Endothelial cell of umbilical vein (primary cell): ENCODE data around the gene ARHGEF6. TPM values are rescaled to one million over a fixed set of nuclear protein-coding genes. Genes with fewer than 3 reads are reported as not detected.

Experiments used
- BruUV-seq: library from RNA; stranded (reverse); fragments of 400-500 nt; replicated peaks from 2 replicates; lab custom pipeline; 2021; lab: Mats Ljungman, UMichigan
- CTCF ChIA-PET: fragments of 300-600, 350-600 bp; sonication (Branson Sonifier 250); formaldehyde crosslinking; loops from one replicate; lab custom pipeline; 2021; ENCODE audit warnings: antibody characterized with exemption, inconsistent platforms; lab: Charles Lee
- POLR2A ChIA-PET: fragments of 300-600, 350-600 bp; sonication (Branson Sonifier 250); formaldehyde crosslinking; loops from one replicate; lab custom pipeline; 2021; ENCODE audit warnings: antibody characterized with exemption, inconsistent platforms; lab: Charles Lee
- DNase-seq: peaks from one replicate; pipeline ENCODE4 v3.0.0-alpha.2; 2011; ENCODE audit warnings: low read depth, low spot score
- FAIRE-seq: peaks from 2 replicates; lab custom pipeline; 2011; peaks lifted over from hg19 to GRCh38; lab: Jason Lieb, UNC
- H2AFZ ChIP-seq: 2 replicates; pipeline ENCODE4 v1.6.0; 2012; ENCODE audit warnings: low read depth, low read length, control low read depth, inconsistent platforms
- H3K27ac ChIP-seq: 2 replicates; pipeline ENCODE4 v1.5.1; 2011; ENCODE audit warnings: low read depth, mild to moderate bottlenecking, control low read depth, low read length, moderate library complexity; ENCODE audit not compliant: insufficient read depth
- H3K27me3 ChIP-seq, 2 experiments: 2 replicates each; pipeline versions ENCODE4 v1.6.0 to v1.6.1; 2011; ENCODE audit warnings: low read length in 2 of 2, mixed read lengths in 1 of 2; ENCODE audit not compliant: control insufficient read depth in 2 of 2, insufficient read depth in 2 of 2
- H3K36me3 ChIP-seq, 2 experiments: 2 replicates in 1 of 2; 3 replicates in 1 of 2; pipeline ENCODE4 v1.5.1; 2011; ENCODE audit warnings: low read length in 2 of 2, mild to moderate bottlenecking in 1 of 2, moderate library complexity in 1 of 2; ENCODE audit not compliant: control insufficient read depth in 2 of 2, insufficient read depth in 2 of 2; ENCODE audit errors: extremely low read depth in 1 of 2
- H3K4me1 ChIP-seq: 3 replicates; pipeline ENCODE4 v1.5.1; 2011; ENCODE audit warnings: mild to moderate bottlenecking, low read length; ENCODE audit not compliant: control insufficient read depth, insufficient read depth; ENCODE audit errors: extremely low read depth
- H3K4me2 ChIP-seq: 2 replicates; pipeline ENCODE4 v1.6.1; 2011; ENCODE audit warnings: low read length, control low read depth, mixed read lengths; ENCODE audit not compliant: insufficient read depth
- H3K4me3 ChIP-seq, 3 experiments: fragments of 200-600 bp in 1 of 3; sonication (generic), shearing (Covaris generic) in 1 of 3; replicated peaks in 1 of 3; 2 replicates each; pipeline ENCODE4 v1.5.1; 2011 to 2016; ENCODE audit warnings: control low read depth in 3 of 3, low read length in 3 of 3, mild to moderate bottlenecking in 2 of 3, inconsistent platforms in 1 of 3, low read depth in 1 of 3, moderate library complexity in 1 of 3; ENCODE audit not compliant: insufficient read depth in 1 of 3
- H3K79me2 ChIP-seq: 2 replicates; pipeline ENCODE4 v1.6.0; 2012; ENCODE audit warnings: low read length, inconsistent platforms; ENCODE audit not compliant: control insufficient read depth, insufficient read depth
- H3K9ac ChIP-seq: replicated peaks from 2 replicates; pipeline ENCODE3; 2011; ENCODE audit warnings: low read length, control low read depth; ENCODE audit not compliant: insufficient read depth; ENCODE audit errors: extremely low read depth
- H3K9me1 ChIP-seq: replicated peaks from 3 replicates; pipeline ENCODE4 v1.6.0; 2011; ENCODE audit warnings: mild to moderate bottlenecking, low read length; ENCODE audit not compliant: control insufficient read depth, insufficient read depth; ENCODE audit errors: extremely low read depth
- H3K9me3 ChIP-seq: replicated peaks from 2 replicates; pipeline ENCODE4 v1.5.1; 2012; ENCODE audit warnings: low read length, inconsistent platforms; ENCODE audit not compliant: control insufficient read depth, insufficient read depth
- H4K20me1 ChIP-seq: replicated peaks from 2 replicates; pipeline ENCODE3; 2011; ENCODE audit warnings: mild to moderate bottlenecking, low read length; ENCODE audit not compliant: control insufficient read depth, insufficient read depth; ENCODE audit errors: extremely low read depth
- EZH2 ChIP-seq: IDR thresholded peaks from 2 replicates; pipeline ENCODE4 v1.6.1; 2012; ENCODE audit warnings: borderline replicate concordance, low read depth, mild to moderate bottlenecking, moderate library complexity, low read length, inconsistent platforms; ENCODE audit not compliant: severe bottlenecking
- FOS ChIP-seq: IDR thresholded peaks from 2 replicates; pipeline ENCODE4 v1.6.1; 2011; ENCODE audit warnings: mild to moderate bottlenecking, low read length, moderate library complexity, borderline replicate concordance; ENCODE audit not compliant: insufficient read depth
- GATA2 ChIP-seq: IDR thresholded peaks from 2 replicates; pipeline ENCODE4 v1.7.0; 2011; ENCODE audit warnings: low read depth, mild to moderate bottlenecking, moderate library complexity, mixed read lengths, low read length; ENCODE audit not compliant: insufficient read length, insufficient read depth
- JUN ChIP-seq: IDR thresholded peaks from 2 replicates; pipeline ENCODE4 v1.6.1; 2011; ENCODE audit warnings: borderline replicate concordance, low read depth; ENCODE audit not compliant: insufficient read length, insufficient read depth
- MYC ChIP-seq: IDR thresholded peaks from one replicate; pipeline ENCODE4 v1.6.1; 2011; ENCODE audit warnings: mild to moderate bottlenecking, low read depth, low read length
- POLR2A ChIP-seq: IDR thresholded peaks from 2 replicates; pipeline ENCODE4 v1.6.1; 2012; ENCODE audit warnings: low read depth, mild to moderate bottlenecking, control low read depth, low read length
- POLR2AphosphoS5 ChIP-seq: IDR thresholded peaks from 2 replicates; pipeline ENCODE4 v1.6.1; 2012; ENCODE audit warnings: low read depth, mild to moderate bottlenecking, control low read depth, low read length, moderate library complexity; ENCODE audit not compliant: insufficient read depth
- dilution Hi-C: fragments of 300-500 bp; cut with MboI; formaldehyde crosslinking; loops from one replicate; pipeline ENCODE4 v1.15.0; 2019; ENCODE audit warnings: low sequenced_read_pairs; ENCODE audit not compliant: extremely low pct_ligation_motif_present
- intact Hi-C: fragments of 100-400 bp; cut with micrococcal nuclease; formaldehyde crosslinking; loops from one replicate; pipeline ENCODE4 v1.10.0; 2022
- polyA plus RNA-seq, 4 experiments: library from polyadenylated mRNA; depleted of rRNA in 3 of 4; stranded (reverse) in 3 of 4; unstranded in 1 of 4; fragments of >200 nt; gene quantifications; 2 replicates each; pipeline versions ENCODE4 v1.2.1 to v1.2.3, GENCODE V29; 2011 to 2012; ENCODE audit warnings: missing spikeins in 1 of 4
- total RNA-seq: library from RNA; stranded (reverse); gene quantifications from 2 replicates; pipeline ENCODE4 v1.2.3, GENCODE V29; 2021
- TF ChIP-seq, protein P1 (sequence below): IDR thresholded peaks from 2 replicates; pipeline ENCODE4 v1.6.1; 2011; ENCODE audit not compliant: insufficient read depth, insufficient read length

Gene ARHGEF6
- total and polyA plus RNA-seq, 2 donors (not counting 3 experiments of a cell fraction or from before 2014, with no cell fraction given), result 4.9 to 6.4 TPM

DNA sequence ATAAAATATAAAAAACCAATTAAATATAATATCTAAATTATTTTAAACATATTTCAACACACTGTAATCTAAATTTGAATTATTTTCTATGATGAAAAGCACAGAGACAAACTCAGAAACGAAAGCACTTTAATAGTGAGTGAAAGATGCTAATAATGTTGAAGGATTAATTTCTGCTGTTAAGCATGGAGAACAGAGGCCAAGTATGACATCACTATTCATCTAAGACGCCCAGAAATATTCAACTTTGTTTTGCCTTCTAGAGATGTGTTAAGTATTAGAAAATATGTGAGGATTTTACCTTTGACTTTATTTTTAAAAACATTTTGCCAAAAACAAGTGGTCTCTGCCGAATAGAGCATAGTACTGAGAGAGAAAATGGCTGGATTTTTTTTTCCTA lies 19.3 kb downstream of the ARHGEF6 start:
- no peak overlapping the region for H2AFZ ChIP-seq
- FAIRE-seq (no peak), DNase-seq (no peak)
- no TSS peak for BruUV-seq
- intact Hi-C loops, result no loop called here
- CTCF ChIA-PET, result no interaction called here
- H3K4me3 ChIP-seq, result no peak overlapping the region
- no peaks in the 10 kb centered on the region for H3K27me3 ChIP-seq
- H3K4me1 ChIP-seq, result no peaks in the 10 kb centered on the region
- H3K9me3 ChIP-seq, result no peaks in the 10 kb centered on the region
- no peak overlapping the region for H3K27ac ChIP-seq
- no peak overlapping the region for H3K9ac ChIP-seq
- dilution Hi-C loops, result no loop called here
- TF ChIP-seq POLR2AphosphoS5 (no peak), POLR2A (no peak), EZH2 (no peak), GATA2 (no peak)
- TF ChIP-seq, protein P1, sequence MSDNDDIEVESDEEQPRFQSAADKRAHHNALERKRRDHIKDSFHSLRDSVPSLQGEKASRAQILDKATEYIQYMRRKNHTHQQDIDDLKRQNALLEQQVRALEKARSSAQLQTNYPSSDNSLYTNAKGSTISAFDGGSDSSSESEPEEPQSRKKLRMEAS, result no peak
- H3K4me2 ChIP-seq, result no peak overlapping the region
- H4K20me1 ChIP-seq, result no peaks in the 10 kb centered on the region
- H3K9me1 ChIP-seq, result no peaks in the 10 kb centered on the region
- no peaks in the 10 kb centered on the region for H3K79me2 ChIP-seq
- POLR2A ChIA-PET, result no interaction called here
- no peaks in the 10 kb centered on the region for H3K36me3 ChIP-seq

DNA sequence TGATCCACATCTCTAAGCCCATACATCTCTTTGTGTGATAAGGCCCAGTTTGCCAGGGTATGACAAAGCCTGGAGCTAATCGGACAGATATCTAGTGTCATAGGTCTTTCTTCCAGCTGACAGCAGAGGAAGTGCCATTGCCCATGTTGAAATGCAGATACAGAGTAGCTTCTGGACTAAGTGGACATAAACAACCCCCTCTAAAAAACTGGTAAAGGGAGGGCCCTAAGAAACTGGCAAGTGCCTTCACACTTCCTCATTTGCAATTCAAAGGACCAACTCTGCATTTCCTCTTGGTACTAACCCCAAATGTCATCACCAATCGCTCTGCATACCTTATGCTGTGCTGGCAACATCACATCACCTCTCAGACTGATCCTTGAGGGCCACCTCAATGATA lies 20.8 kb downstream of the ARHGEF6 start:
- Histone ChIP-seq H3K27ac (no peak overlapping the region), H4K20me1 (no peaks in the 10 kb centered on the region), H3K4me3 (no peak overlapping the region), H3K36me3 (no peaks in the 10 kb centered on the region), H3K4me2 (no peak overlapping the region), H3K9me1 (no peaks in the 10 kb centered on the region), H3K9me3 (no peaks in the 10 kb centered on the region), H3K9ac (no peak overlapping the region), H3K27me3 (no peaks in the 10 kb centered on the region), H3K4me1 (no peaks in the 10 kb centered on the region), H3K79me2 (no peaks in the 10 kb centered on the region), H2AFZ (no peak overlapping the region)
- POLR2A ChIA-PET, result no interaction called here
- CTCF ChIA-PET, result no interaction called here
- intact Hi-C loops (no loop called here), dilution Hi-C loops (no loop called here)
- FAIRE-seq, result no peak
- TF ChIP-seq JUN, result no peak
- TF ChIP-seq EZH2, result no peak
- TF ChIP-seq MYC, result no peak
- no peak for TF ChIP-seq POLR2A
- no peak for TF ChIP-seq FOS
- TF ChIP-seq, protein P1, result no peak
- TF ChIP-seq GATA2, result no peak
- DNase-seq, result peak; percentile 6
- BruUV-seq, result no TSS peak
